ENCODE data around the gene FBXL2. TPM values are rescaled to one million over a fixed set of nuclear protein-coding genes. Genes with fewer than 3 reads are reported as not detected.
"Not testable (repeated sequence)": the region's sequence is repeated elsewhere in the genome, so short reads cannot be mapped to it uniquely, and the experiment has no call there.

FBXL2 gene
- total RNA-seq, 1 experiment from 2014 or later = 15.8 TPM

DNA sequence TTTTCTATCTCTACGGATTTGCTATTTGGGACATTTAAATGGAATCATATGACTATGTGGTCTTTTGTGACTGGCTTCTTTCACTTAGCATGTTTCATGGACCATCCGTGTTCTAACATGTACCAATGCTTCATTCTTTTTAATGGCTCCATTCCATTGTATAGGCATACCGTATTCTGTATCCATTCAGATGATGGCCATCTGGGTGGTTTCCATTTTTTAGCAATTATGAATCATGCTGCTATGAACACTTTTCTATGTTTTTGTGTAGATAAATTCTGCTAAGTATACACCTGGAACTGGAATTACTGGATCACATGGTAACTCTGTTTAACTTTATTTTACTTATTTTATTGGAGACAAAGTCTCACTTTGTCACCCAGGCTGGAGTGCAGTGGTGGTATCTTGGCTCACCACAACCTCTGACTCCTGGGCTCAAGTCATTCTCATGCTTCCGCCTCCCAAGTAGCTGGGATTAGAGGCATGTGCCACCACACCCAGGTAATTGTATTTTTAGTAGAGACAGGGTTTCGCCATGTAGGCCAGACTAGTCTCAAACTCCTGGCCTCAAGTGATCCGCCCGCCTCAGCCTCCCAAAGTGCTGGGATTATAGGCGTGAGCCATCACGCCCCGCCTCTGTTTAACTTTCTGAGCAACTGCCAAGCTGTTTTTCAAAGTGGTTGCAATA, 149.5 kb downstream of the FBXL2 start:
- Histone ChIP-seq H3K79me2 (ENCODE audit: low read depth) (peaks cover 75% of the 10 kb centered on the region), H3F3A (ENCODE audit: insufficient read depth, low read depth) (no peaks in the 10 kb centered on the region), H3K4me3 (no peak overlapping the region), H3K9me2 (ENCODE audit: insufficient read depth) (no peaks in the 10 kb centered on the region), H3K4me1 (replicated peaks; ENCODE audit: insufficient read depth) (no peaks in the 10 kb centered on the region), H3K9me3 (ENCODE audit: insufficient read depth, low read depth) (no peaks in the 10 kb centered on the region), H3K27ac (no peak overlapping the region), H3K4me2 (no peak overlapping the region), H3K27me3 (ENCODE audit: insufficient read depth, low read depth) (no peaks in the 10 kb centered on the region), H3K36me3 (ENCODE audit: low read depth) (peaks cover 3% of the 10 kb centered on the region; the same call in 1 of the 2 replicates), H4K20me1 (ENCODE audit: insufficient read depth) (no peaks in the 10 kb centered on the region; the same call in 1 of the 2 replicates), H2AFZ (no peak overlapping the region)
- ChIA-PET POLR2A (ENCODE audit: unreplicated experiment) (no interaction called here), CTCF (no interaction called here)
- no peak for DNase-seq
- TF ChIP-seq, protein P1, sequence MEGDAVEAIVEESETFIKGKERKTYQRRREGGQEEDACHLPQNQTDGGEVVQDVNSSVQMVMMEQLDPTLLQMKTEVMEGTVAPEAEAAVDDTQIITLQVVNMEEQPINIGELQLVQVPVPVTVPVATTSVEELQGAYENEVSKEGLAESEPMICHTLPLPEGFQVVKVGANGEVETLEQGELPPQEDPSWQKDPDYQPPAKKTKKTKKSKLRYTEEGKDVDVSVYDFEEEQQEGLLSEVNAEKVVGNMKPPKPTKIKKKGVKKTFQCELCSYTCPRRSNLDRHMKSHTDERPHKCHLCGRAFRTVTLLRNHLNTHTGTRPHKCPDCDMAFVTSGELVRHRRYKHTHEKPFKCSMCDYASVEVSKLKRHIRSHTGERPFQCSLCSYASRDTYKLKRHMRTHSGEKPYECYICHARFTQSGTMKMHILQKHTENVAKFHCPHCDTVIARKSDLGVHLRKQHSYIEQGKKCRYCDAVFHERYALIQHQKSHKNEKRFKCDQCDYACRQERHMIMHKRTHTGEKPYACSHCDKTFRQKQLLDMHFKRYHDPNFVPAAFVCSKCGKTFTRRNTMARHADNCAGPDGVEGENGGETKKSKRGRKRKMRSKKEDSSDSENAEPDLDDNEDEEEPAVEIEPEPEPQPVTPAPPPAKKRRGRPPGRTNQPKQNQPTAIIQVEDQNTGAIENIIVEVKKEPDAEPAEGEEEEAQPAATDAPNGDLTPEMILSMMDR (conservative IDR thresholded peaks at IDR 0.05) = no peak
- TF ChIP-seq EZH2 (IDR thresholded peaks at IDR 0.05; ENCODE audit: low read depth) = no peak
- intact Hi-C loops (cut with micrococcal nuclease; ENCODE audit: unreplicated experiment) = no loop called here
- BruUV-seq (replicated peaks) = no TSS peak

GRCh38 chr3:33428734-33429133, 151.5 kb downstream of the FBXL2 start:
- ChIA-PET CTCF (interaction anchor here (0.6 to 0.7 kb wide), 2 partner anchors 123 to 687 kb away, joined by 4 to 9 read pairs; no protein-coding TSS in a partner anchor), POLR2A (ENCODE audit: unreplicated experiment) (no interaction called here)

DNA sequence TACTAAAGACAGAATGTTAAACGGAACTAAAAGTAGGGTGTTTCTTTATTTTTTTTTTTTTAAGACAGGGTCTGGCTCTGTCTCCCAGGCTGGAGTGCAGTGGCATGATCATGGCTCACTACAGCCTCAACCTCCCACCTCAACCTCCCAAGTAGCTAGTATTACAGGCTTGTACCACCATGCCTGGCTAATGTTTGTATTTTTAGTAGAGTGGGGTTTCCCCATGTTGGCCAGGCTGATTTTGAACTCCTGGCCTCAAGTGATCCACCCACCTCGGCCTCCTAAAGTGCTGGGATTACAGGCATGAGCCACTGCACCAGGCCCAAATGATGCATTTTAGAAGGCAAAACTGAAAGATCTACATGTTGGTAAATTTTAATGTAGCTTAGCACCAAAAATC, 152.1 kb downstream of the FBXL2 start:
- H3F3A ChIP-seq (ENCODE audit: insufficient read depth, low read depth); CTCF ChIA-PET; POLR2A ChIA-PET (ENCODE audit: unreplicated experiment); H3K4me1 ChIP-seq (replicated peaks; ENCODE audit: insufficient read depth); H4K20me1 ChIP-seq (ENCODE audit: insufficient read depth); H3K9me2 ChIP-seq (ENCODE audit: insufficient read depth); H3K4me2 ChIP-seq; H3K27ac ChIP-seq; H3K9me3 ChIP-seq (ENCODE audit: insufficient read depth, low read depth); intact Hi-C loops (cut with micrococcal nuclease; ENCODE audit: unreplicated experiment); H3K27me3 ChIP-seq (ENCODE audit: insufficient read depth, low read depth); H3K36me3 ChIP-seq (ENCODE audit: low read depth); BruUV-seq (replicated peaks); DNase-seq; H3K4me3 ChIP-seq; H2AFZ ChIP-seq: not testable (repeated sequence)
- peaks cover 86% of the 10 kb centered on the region for H3K79me2 ChIP-seq (ENCODE audit: low read depth)

More at GRCh38 chr3:33428734-33429133, 151.5 kb downstream of the FBXL2 start:
- Histone ChIP-seq H3K9me3 (ENCODE audit: insufficient read depth, low read depth) (no peaks in the 10 kb centered on the region), H3K79me2 (ENCODE audit: low read depth) (peaks cover 85% of the 10 kb centered on the region), H3K27ac (no peak overlapping the region), H4K20me1 (ENCODE audit: insufficient read depth) (no peaks in the 10 kb centered on the region; the same call in 1 of the 2 replicates), H3K4me2 (no peak overlapping the region), H3F3A (ENCODE audit: insufficient read depth, low read depth) (no peaks in the 10 kb centered on the region), H3K27me3 (ENCODE audit: insufficient read depth, low read depth) (no peaks in the 10 kb centered on the region), H3K36me3 (ENCODE audit: low read depth) (peaks cover 3% of the 10 kb centered on the region; the same call in 1 of the 2 replicates), H3K4me1 (replicated peaks; ENCODE audit: insufficient read depth) (no peaks in the 10 kb centered on the region), H3K4me3 (no peak overlapping the region), H2AFZ (no peak overlapping the region), H3K9me2 (ENCODE audit: insufficient read depth) (no peaks in the 10 kb centered on the region)
- intact Hi-C loops (cut with micrococcal nuclease; ENCODE audit: unreplicated experiment) = no loop called here
- DNase-seq = no peak
- TF ChIP-seq, protein P1 (conservative IDR thresholded peaks at IDR 0.05) = no peak
- TF ChIP-seq EZH2 (IDR thresholded peaks at IDR 0.05; ENCODE audit: low read depth) = no peak
- BruUV-seq (replicated peaks) = no TSS peak

Data from PC-9 (cell line).